GM12878 (cell line): Measurements from ENCODE around the gene WDR38. TPM values are rescaled to one million over a fixed set of nuclear protein-coding genes. Genes with fewer than 3 reads are reported as not detected.

Experiments used
- HDAC2 ChIP-seq: fragments of 200-600 bp; sonication (generic); IDR thresholded peaks from 2 replicates; pipeline ENCODE4 v1.6.1; 2017
- POLR2A ChIP-seq: IDR thresholded peaks from 2 replicates; pipeline ENCODE4 v1.6.1; 2011; ENCODE audit warnings: low read depth, mild to moderate bottlenecking, low read length
- RCOR1 ChIP-seq: conservative IDR thresholded peaks from 2 replicates; pipeline ENCODE4 v1.6.1; 2012; ENCODE audit warnings: low read depth, low read length, improper control_type of control experiment
- polyA plus RNA-seq, 11 experiments: library from polyadenylated mRNA; depleted of rRNA in 4 of 11; unstranded in 6 of 11; stranded (reverse) in 5 of 11; fragments of >200 nt; fragmentation: Nextera tagmentation in 4 of 11; fragmentation: Illumina TruSeq in 1 of 11; extraction: Ambion mirVana in 4 of 11; extraction: Trizol in 1 of 11; gene quantifications; 1 replicate in 1 of 11; 2 replicates in 10 of 11; pipeline versions ENCODE4 v1.2.1 to v1.2.3, GENCODE V29; 2011 to 2016; ENCODE audit warnings: inconsistent platforms in 2 of 11, missing spikeins in 2 of 11, low read depth in 1 of 11
- total RNA-seq, 4 experiments: library from RNA; depleted of rRNA in 3 of 4; stranded (reverse); fragments of >200 nt in 3 of 4; fragmentation: Illumina TruSeq in 1 of 4; extraction: Trizol in 1 of 4; gene quantifications; 2 replicates each; pipeline versions ENCODE4 v1.2.1 to v1.2.3, GENCODE V29; 2013 to 2021
- TF ChIP-seq, protein P1 (sequence below): fragments of 450-650 bp; IDR thresholded peaks from 2 replicates; pipeline ENCODE4 v1.6.1; 2017; ENCODE audit warnings: mild to moderate bottlenecking, moderate library complexity
- TF ChIP-seq, protein P2 (sequence below): IDR thresholded peaks from 2 replicates; pipeline ENCODE4 v1.6.1; 2012; ENCODE audit warnings: low read depth, low read length, improper control_type of control experiment
- TF ChIP-seq, protein P3 (sequence below): fragments of 450-650 bp; IDR thresholded peaks from 2 replicates; pipeline ENCODE4 v1.6.1; 2017; ENCODE audit warnings: low read depth, mild to moderate bottlenecking, moderate library complexity

WDR38 gene
- total and polyA plus RNA-seq, 10 of the 15 experiments (the other 5 are each of a cell fraction or from before 2014, with no cell fraction given), result not detected

DNA sequence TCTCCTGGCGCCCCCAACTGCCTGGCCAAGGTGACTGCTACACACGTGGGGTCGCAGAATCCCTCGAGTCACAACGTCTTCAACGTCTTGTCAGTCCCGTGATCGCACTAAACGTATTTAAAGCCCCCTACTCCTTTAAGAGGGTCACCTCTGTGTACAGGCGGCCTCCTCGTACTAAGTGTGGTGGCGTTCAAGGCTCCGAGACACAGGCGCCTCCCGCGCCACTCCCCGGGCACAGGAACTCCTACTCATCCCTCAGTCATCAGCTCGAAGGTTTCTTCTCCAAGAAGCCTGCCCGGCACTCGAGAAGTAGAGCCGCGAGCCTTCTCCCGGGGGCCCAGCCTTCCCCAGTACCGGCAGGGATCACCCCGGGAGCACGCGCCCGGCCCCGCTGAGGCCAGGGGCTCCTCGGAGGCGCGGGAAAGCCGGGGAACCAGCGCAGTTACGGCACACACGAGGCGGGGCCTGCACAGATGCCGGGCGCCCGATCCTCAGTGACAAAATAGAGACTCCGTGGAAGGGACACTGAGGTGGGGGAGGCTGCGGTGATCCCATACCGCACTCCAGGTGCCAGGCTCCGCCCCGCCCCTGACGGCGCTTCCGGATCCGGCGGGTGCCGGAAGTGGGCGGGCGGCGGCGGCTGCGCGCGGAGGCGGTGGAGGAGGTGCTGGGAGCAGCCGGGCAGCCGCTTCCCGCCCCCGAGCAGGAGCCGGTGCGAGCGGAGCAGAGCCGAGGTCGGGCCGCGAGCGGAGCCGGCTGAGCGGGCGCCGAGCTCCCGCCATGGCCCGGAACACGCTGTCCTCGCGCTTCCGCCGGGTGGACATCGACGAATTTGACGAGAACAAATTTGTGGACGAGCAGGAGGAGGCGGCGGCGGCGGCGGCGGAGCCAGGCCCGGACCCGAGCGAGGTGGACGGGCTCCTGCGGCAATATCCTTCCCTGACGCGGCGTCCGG, 15.5 kb downstream of the WDR38 start (continued):
- TF ChIP-seq, protein P1, sequence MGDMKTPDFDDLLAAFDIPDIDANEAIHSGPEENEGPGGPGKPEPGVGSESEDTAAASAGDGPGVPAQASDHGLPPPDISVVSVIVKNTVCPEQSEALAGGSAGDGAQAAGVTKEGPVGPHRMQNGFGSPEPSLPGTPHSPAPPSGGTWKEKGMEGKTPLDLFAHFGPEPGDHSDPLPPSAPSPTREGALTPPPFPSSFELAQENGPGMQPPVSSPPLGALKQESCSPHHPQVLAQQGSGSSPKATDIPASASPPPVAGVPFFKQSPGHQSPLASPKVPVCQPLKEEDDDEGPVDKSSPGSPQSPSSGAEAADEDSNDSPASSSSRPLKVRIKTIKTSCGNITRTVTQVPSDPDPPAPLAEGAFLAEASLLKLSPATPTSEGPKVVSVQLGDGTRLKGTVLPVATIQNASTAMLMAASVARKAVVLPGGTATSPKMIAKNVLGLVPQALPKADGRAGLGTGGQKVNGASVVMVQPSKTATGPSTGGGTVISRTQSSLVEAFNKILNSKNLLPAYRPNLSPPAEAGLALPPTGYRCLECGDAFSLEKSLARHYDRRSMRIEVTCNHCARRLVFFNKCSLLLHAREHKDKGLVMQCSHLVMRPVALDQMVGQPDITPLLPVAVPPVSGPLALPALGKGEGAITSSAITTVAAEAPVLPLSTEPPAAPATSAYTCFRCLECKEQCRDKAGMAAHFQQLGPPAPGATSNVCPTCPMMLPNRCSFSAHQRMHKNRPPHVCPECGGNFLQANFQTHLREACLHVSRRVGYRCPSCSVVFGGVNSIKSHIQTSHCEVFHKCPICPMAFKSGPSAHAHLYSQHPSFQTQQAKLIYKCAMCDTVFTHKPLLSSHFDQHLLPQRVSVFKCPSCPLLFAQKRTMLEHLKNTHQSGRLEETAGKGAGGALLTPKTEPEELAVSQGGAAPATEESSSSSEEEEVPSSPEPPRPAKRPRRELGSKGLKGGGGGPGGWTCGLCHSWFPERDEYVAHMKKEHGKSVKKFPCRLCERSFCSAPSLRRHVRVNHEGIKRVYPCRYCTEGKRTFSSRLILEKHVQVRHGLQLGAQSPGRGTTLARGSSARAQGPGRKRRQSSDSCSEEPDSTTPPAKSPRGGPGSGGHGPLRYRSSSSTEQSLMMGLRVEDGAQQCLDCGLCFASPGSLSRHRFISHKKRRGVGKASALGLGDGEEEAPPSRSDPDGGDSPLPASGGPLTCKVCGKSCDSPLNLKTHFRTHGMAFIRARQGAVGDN, result peak; percentile 62; the same call in 1 of the 2 replicates
- TF ChIP-seq HDAC2, result no peak
- TF ChIP-seq POLR2A, result peak; percentile 88
- TF ChIP-seq, protein P2, sequence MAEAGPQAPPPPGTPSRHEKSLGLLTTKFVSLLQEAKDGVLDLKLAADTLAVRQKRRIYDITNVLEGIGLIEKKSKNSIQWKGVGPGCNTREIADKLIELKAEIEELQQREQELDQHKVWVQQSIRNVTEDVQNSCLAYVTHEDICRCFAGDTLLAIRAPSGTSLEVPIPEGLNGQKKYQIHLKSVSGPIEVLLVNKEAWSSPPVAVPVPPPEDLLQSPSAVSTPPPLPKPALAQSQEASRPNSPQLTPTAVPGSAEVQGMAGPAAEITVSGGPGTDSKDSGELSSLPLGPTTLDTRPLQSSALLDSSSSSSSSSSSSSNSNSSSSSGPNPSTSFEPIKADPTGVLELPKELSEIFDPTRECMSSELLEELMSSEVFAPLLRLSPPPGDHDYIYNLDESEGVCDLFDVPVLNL, result 0 out of 2 replicates have a peak, but pooled peaks have one; percentile 27
- no peak for TF ChIP-seq RCOR1
- TF ChIP-seq, protein P3, sequence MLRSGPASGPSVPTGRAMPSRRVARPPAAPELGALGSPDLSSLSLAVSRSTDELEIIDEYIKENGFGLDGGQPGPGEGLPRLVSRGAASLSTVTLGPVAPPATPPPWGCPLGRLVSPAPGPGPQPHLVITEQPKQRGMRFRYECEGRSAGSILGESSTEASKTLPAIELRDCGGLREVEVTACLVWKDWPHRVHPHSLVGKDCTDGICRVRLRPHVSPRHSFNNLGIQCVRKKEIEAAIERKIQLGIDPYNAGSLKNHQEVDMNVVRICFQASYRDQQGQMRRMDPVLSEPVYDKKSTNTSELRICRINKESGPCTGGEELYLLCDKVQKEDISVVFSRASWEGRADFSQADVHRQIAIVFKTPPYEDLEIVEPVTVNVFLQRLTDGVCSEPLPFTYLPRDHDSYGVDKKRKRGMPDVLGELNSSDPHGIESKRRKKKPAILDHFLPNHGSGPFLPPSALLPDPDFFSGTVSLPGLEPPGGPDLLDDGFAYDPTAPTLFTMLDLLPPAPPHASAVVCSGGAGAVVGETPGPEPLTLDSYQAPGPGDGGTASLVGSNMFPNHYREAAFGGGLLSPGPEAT, result peak; percentile 13; the same call in 1 of the 2 replicates
